Measurements from ENCODE around the gene SRCAP.

Gene SRCAP

GRCh38 chr16:30775392-30776188 is 76.6 kb downstream of the SRCAP start:
- peak; percentile 13 for DNase-seq (ENCODE audit: low read depth)

GRCh38 chr16:30777591-30778297 is 78.8 kb downstream of the SRCAP start:
- no peak for DNase-seq (ENCODE audit: low read depth)

- DNase-seq (ENCODE audit: low read depth) = no peak
Measured at GRCh38 chr16:30778549-30779244, 79.7 kb downstream of the SRCAP start.

GRCh38 chr16:30779596-30779995 is 80.6 kb downstream of the SRCAP start:
- DNase-seq (ENCODE audit: low read depth) = no peak

- no peak for DNase-seq (ENCODE audit: low read depth)
Measured at GRCh38 chr16:30780021-30780420, 81.0 kb downstream of the SRCAP start.

- DNase-seq (ENCODE audit: low read depth) = no peak
Measured at GRCh38 chr16:30780549-30780948, 81.6 kb downstream of the SRCAP start.

GRCh38 chr16:30782486-30783279 is 83.7 kb downstream of the SRCAP start:
- DNase-seq (ENCODE audit: low read depth) = no peak

- no peak for DNase-seq (ENCODE audit: low read depth)
Measured at GRCh38 chr16:30783280-30784109, 84.5 kb downstream of the SRCAP start.

- DNase-seq (ENCODE audit: low read depth) = no peak
Measured at GRCh38 chr16:30784215-30784614, 85.2 kb downstream of the SRCAP start.

GRCh38 chr16:30785126-30786106 is 86.4 kb downstream of the SRCAP start:
- DNase-seq (ENCODE audit: low read depth) = no peak

GRCh38 chr16:30786115-30786935 is 87.4 kb downstream of the SRCAP start:
- DNase-seq (ENCODE audit: low read depth) = no peak

GRCh38 chr16:30786936-30787612 is 88.1 kb downstream of the SRCAP start, which contains the start of gene ZNF629:
Gene ZNF629 (minus strand): TSS chr16:30787205. CDS start chr16:30784482, 2,723 bp downstream.
- DNase-seq (ENCODE audit: low read depth) = no peak

GRCh38 chr16:30787613-30788378 is 88.8 kb downstream of the SRCAP start:
- DNase-seq (ENCODE audit: low read depth) = no peak
